Measurements from ENCODE around the gene KLK7.

KLK7 gene

GRCh38 chr19:50982186-50982585, 1.5 kb downstream of the KLK7 start:
- H3K27ac ChIP-seq (ENCODE audit: low read length): no peak overlapping the region

GRCh38 chr19:50981587-50982146, 2.0 kb downstream of the KLK7 start:
- Histone ChIP-seq H3K4me1 (ENCODE audit: low read length) (no peaks in the 10 kb centered on the region), H2AFZ (ENCODE audit: low read length) (no peak overlapping the region), H3K4me3 (ENCODE audit: low read length) (no peak overlapping the region), H3F3A (ENCODE audit: insufficient read depth, low read length) (no peaks in the 10 kb centered on the region), H3K27ac (ENCODE audit: low read length) (no peak overlapping the region), H3K36me3 (replicated peaks; ENCODE audit: insufficient read depth, low read length) (no peaks in the 10 kb centered on the region), H3K9ac (ENCODE audit: low read length) (no peak overlapping the region), H4K20me1 (ENCODE audit: insufficient read depth, low read length) (no peaks in the 10 kb centered on the region), H3K9me2 (replicated peaks; ENCODE audit: insufficient read depth, low read length) (no peaks in the 10 kb centered on the region), H3K9me3 (replicated peaks; ENCODE audit: insufficient read depth, low read length) (no peaks in the 10 kb centered on the region), H3K4me2 (ENCODE audit: low read depth, low read length) (no peak overlapping the region), H3K79me2 (ENCODE audit: low read length) (no peaks in the 10 kb centered on the region), H3K27me3 (replicated peaks; ENCODE audit: insufficient read depth, low read length) (peaks cover 8% of the 10 kb centered on the region; the same call in 1 of the 2 replicates)
- DNase-seq: no peak
- TF ChIP-seq CTCF (IDR thresholded peaks at IDR 0.05; ENCODE audit: low read length) (no peak), EZH2 (optimal IDR thresholded peaks at IDR 0.05; ENCODE audit: low read depth, low read length) (no peak), EZH2phosphoT487 (IDR thresholded peaks at IDR 0.05; ENCODE audit: low read length) (no peak)

More at GRCh38 chr19:50982186-50982585, 1.5 kb downstream of the KLK7 start:
- H3K9me2 ChIP-seq (replicated peaks; ENCODE audit: insufficient read depth, low read length): no peaks in the 10 kb centered on the region
- no peak overlapping the region for H3K4me2 ChIP-seq (ENCODE audit: low read depth, low read length)
- H4K20me1 ChIP-seq (ENCODE audit: insufficient read depth, low read length): no peaks in the 10 kb centered on the region
- no peaks in the 10 kb centered on the region for H3F3A ChIP-seq (ENCODE audit: insufficient read depth, low read length)
- H3K4me1 ChIP-seq (ENCODE audit: low read length): no peaks in the 10 kb centered on the region
- no peaks in the 10 kb centered on the region for H3K9me3 ChIP-seq (replicated peaks; ENCODE audit: insufficient read depth, low read length)
- peaks cover 8% of the 10 kb centered on the region; the same call in 1 of the 2 replicates for H3K27me3 ChIP-seq (replicated peaks; ENCODE audit: insufficient read depth, low read length)
- TF ChIP-seq EZH2 (optimal IDR thresholded peaks at IDR 0.05; ENCODE audit: low read depth, low read length) (no peak), EZH2phosphoT487 (IDR thresholded peaks at IDR 0.05; ENCODE audit: low read length) (no peak), CTCF (IDR thresholded peaks at IDR 0.05; ENCODE audit: low read length) (no peak)
- no peak overlapping the region for H3K4me3 ChIP-seq (ENCODE audit: low read length)
- no peaks in the 10 kb centered on the region for H3K79me2 ChIP-seq (ENCODE audit: low read length)
- no peak overlapping the region for H3K9ac ChIP-seq (ENCODE audit: low read length)
- no peaks in the 10 kb centered on the region for H3K36me3 ChIP-seq (replicated peaks; ENCODE audit: insufficient read depth, low read length)
- DNase-seq: no peak
- no peak overlapping the region for H2AFZ ChIP-seq (ENCODE audit: low read length)

- Histone ChIP-seq H3K79me2 (ENCODE audit: low read length) (no peaks in the 10 kb centered on the region), H3F3A (ENCODE audit: insufficient read depth, low read length) (no peaks in the 10 kb centered on the region), H2AFZ (ENCODE audit: low read length) (no peak overlapping the region), H3K9me2 (replicated peaks; ENCODE audit: insufficient read depth, low read length) (no peaks in the 10 kb centered on the region), H4K20me1 (ENCODE audit: insufficient read depth, low read length) (no peaks in the 10 kb centered on the region), H3K36me3 (replicated peaks; ENCODE audit: insufficient read depth, low read length) (no peaks in the 10 kb centered on the region), H3K27me3 (replicated peaks; ENCODE audit: insufficient read depth, low read length) (no peaks in the 10 kb centered on the region; the same call in 1 of the 2 replicates), H3K9ac (ENCODE audit: low read length) (no peak overlapping the region), H3K4me3 (ENCODE audit: low read length) (no peak overlapping the region), H3K27ac (ENCODE audit: low read length) (no peak overlapping the region), H3K4me2 (ENCODE audit: low read depth, low read length) (no peak overlapping the region), H3K9me3 (replicated peaks; ENCODE audit: insufficient read depth, low read length) (no peaks in the 10 kb centered on the region), H3K4me1 (ENCODE audit: low read length) (no peaks in the 10 kb centered on the region)
- TF ChIP-seq CTCF (IDR thresholded peaks at IDR 0.05; ENCODE audit: low read length) (no peak), EZH2phosphoT487 (IDR thresholded peaks at IDR 0.05; ENCODE audit: low read length) (no peak), EZH2 (optimal IDR thresholded peaks at IDR 0.05; ENCODE audit: low read depth, low read length) (no peak)
- no peak for DNase-seq
These were observed 3.5 kb downstream of the KLK7 start for GRCh38 chr19:50980208-50980607.
